Nephron (organoid): Measurements from ENCODE around the gene LPAR3.
A peak's percentile ranks its signal among the peaks of the same experiment; 100 is the strongest.
"Not testable (repeated sequence)": the region's sequence is repeated elsewhere in the genome, so short reads cannot be mapped to it uniquely, and the experiment has no call there.

ENCODE experiments used
- H3K27ac Mint-ChIP-seq, 3 experiments: 2 replicates each; pipeline ENCODE4 v1.8.0; 2020; ENCODE audit warnings: mixed read lengths in 3 of 3, mild to moderate bottlenecking in 2 of 3, moderate library complexity in 1 of 3
- H3K27me3 Mint-ChIP-seq: 2 replicates; pipeline ENCODE4 v1.8.0; 2021; ENCODE audit warnings: low read depth, mild to moderate bottlenecking, moderate library complexity, mixed read lengths
- H3K36me3 Mint-ChIP-seq: 2 replicates; pipeline ENCODE4 v1.8.0; 2020; ENCODE audit warnings: low read depth, mixed read lengths
- H3K4me1 Mint-ChIP-seq: 2 replicates; pipeline ENCODE4 v1.8.0; 2020; ENCODE audit warnings: mixed read lengths
- H3K4me3 Mint-ChIP-seq, 3 experiments: 2 replicates each; pipeline ENCODE4 v1.8.0; 2020; ENCODE audit warnings: mild to moderate bottlenecking in 3 of 3, mixed read lengths in 3 of 3, moderate library complexity in 2 of 3
- H3K9me3 Mint-ChIP-seq: 2 replicates; pipeline ENCODE4 v1.8.0; 2020; ENCODE audit warnings: mixed read lengths
- TF ChIP-seq, protein P1 (sequence below), 3 experiments: fragments of 200-600 bp; sonication (generic); IDR thresholded peaks; one replicate each; pipeline ENCODE4 v1.5.0; 2021; ENCODE audit warnings: antibody characterized with exemption in 3 of 3; ENCODE audit not compliant: unreplicated experiment in 3 of 3

Gene LPAR3

DNA sequence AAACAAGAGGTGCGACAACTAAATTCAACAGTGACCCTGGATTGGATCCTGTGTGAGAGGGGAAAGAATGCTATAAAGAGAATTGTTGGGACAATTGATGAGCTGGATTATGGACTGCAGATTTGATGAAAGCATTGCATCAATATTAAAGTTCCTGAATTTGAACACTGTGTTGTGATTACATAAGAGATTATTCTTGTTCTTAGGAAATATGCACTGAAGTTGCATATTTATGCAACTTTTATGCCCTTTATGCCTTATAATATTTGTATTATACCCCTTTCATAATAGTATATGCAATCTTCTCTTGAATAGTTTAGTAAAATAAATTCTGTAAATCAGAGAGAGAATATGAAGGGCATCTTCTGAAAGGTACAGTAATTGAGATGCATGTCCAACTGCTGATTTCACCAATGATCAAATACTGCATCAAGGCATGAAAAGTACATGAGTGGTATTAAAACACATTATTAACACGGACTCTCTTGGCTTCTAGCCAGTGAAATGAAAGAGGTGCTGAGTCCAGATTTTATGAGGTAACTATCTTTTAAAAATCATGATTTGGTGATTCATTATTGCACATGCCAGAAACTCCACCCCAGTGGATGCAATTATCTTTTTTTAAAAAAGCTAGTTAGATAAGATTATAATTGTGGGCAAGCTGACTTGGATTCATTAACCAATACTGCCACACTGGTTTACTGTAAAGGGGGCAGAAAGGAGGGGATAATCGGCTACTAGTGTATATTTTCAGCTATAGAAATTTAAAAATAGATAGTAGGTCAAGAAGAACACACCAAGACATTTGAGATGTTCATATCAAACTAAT is 19.9 kb upstream of the LPAR3 start:
- Mint-ChIP-seq H3K4me1 (no peaks in the 10 kb centered on the region), H3K9me3 (no peaks in the 10 kb centered on the region), H3K4me3 (no peak overlapping the region), H3K27ac (peak overlapping the region in 1 of 3 experiments; percentile 13), H3K36me3 (no peaks in the 10 kb centered on the region), H3K27me3 (peaks cover 9% of the 10 kb centered on the region)
- TF ChIP-seq, protein P1, sequence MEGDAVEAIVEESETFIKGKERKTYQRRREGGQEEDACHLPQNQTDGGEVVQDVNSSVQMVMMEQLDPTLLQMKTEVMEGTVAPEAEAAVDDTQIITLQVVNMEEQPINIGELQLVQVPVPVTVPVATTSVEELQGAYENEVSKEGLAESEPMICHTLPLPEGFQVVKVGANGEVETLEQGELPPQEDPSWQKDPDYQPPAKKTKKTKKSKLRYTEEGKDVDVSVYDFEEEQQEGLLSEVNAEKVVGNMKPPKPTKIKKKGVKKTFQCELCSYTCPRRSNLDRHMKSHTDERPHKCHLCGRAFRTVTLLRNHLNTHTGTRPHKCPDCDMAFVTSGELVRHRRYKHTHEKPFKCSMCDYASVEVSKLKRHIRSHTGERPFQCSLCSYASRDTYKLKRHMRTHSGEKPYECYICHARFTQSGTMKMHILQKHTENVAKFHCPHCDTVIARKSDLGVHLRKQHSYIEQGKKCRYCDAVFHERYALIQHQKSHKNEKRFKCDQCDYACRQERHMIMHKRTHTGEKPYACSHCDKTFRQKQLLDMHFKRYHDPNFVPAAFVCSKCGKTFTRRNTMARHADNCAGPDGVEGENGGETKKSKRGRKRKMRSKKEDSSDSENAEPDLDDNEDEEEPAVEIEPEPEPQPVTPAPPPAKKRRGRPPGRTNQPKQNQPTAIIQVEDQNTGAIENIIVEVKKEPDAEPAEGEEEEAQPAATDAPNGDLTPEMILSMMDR (IDR thresholded peaks at IDR 0.05; ENCODE audit: unreplicated experiment in 3 of 3): no peak

DNA sequence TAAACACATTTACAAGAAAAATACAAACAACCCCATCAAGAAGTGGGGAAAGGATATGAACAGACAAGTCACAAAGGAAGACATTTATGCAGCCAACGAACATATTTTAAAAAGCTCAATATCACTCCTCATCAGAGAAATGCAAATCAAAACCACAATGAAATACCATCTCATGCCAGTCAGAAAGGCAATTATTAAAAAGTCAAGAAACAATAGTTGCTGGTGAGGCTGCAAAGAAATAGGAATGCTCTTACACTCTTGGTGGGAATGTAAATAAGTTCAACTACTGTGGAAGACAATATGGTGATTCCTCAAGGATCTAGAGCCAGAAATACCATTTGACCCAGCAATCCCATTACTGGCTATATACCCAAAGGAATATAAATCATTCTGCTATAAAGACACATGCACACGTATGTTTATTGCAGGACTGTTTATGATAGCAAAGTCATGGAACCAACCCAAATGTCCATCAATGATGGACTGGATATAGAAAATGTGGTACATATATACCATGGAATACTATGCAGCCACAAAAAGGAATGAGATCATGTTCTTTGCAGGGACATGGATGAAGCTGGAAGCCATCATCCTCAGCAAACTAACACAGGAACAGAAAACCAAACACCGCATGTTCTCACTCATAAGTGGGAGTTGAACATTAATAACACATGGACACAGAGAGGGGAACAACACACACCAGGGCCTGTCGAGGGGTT is 15.9 kb upstream of the LPAR3 start:
- not testable (repeated sequence) for H3K4me3 Mint-ChIP-seq, H3K27me3 Mint-ChIP-seq, H3K4me1 Mint-ChIP-seq, H3K27ac Mint-ChIP-seq, H3K36me3 Mint-ChIP-seq, H3K9me3 Mint-ChIP-seq

DNA sequence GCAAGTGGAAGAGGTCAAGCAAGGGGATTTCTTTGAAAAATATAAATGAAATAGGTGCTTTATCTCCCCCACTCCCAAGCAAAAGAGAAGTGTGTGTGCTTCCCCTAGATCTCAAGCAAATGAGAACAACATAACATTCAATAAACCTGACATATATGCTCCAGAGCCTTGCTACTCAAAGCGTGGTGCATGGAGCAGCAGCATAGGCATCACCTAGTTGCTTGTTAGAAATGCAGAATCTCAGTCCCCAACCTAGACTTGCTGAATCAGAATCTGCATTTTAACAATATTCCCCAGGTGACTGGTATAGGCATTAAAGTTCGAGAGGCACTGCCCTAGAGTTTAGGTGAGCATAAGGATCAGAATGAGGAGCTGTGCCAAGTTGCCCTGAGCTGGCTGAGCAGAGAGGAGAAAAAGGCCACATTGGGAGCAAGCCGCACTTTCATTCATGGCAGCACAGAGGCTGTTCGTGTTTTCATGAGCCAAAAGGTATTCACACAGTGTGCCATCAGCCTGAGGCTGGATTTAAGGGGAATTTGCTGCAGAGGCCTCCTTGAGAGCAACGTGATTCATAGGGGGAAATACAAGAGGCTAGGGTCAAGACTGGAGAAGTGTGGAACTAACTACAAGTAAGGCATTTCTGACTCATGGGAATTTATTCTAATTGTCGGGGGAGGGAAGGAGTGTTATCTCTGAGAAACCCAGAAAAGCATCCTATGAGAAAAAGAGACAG is 14.3 kb upstream of the LPAR3 start:
- H3K9me3 Mint-ChIP-seq: peaks cover 1% of the 10 kb centered on the region
- TF ChIP-seq, protein P1 (IDR thresholded peaks at IDR 0.05; ENCODE audit: unreplicated experiment in 3 of 3): no peak
- peaks cover 9% of the 10 kb centered on the region for H3K27me3 Mint-ChIP-seq
- no peak overlapping the region for H3K4me3 Mint-ChIP-seq
- no peaks in the 10 kb centered on the region for H3K4me1 Mint-ChIP-seq
- H3K36me3 Mint-ChIP-seq: no peaks in the 10 kb centered on the region
- no peak overlapping the region for H3K27ac Mint-ChIP-seq

DNA sequence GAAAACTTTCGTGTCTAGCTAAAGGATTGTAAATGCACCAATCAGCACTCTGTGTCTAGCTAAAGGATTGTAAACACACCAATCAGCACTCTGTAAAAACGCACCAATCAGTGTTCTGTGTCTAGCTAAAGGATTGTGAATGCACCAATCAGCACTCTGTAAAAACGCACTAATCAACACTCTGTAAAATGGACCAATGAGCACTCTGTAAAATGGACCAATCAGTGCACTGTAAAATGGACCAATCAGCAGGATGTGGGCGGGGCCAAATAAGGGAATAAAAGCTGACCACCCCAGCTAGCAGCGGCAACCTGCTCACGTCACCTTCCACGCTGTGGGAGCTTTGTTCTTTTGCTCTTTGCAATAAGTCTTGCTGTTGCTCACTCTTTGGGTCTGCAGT is 9.7 kb upstream of the LPAR3 start:
- H3K27me3 Mint-ChIP-seq, H3K27ac Mint-ChIP-seq, H3K4me3 Mint-ChIP-seq, H3K9me3 Mint-ChIP-seq, H3K36me3 Mint-ChIP-seq, H3K4me1 Mint-ChIP-seq: not testable (repeated sequence)

DNA sequence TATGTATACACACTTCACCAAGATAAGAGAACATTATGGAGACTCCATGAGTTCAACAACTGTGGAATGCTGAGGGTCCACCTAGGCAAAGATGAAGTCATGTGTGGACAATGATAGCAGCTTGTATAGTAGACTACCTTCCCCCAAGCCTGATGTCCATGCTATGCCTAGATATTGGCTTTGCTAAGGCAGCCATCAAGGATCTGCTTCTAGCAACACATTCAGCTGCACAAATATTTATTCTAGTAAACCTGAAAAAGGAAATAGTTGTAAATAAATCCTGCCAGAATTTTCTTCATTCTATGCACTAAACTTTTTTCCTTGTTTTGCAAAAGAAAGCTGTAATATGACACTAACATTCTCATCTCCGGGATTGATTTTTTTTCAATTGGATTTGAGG is 7.0 kb upstream of the LPAR3 start:
- Mint-ChIP-seq H3K4me1 (peaks cover 4% of the 10 kb centered on the region), H3K9me3 (peaks cover 3% of the 10 kb centered on the region), H3K36me3 (no peaks in the 10 kb centered on the region), H3K27ac (no peak overlapping the region), H3K27me3 (peaks cover 21% of the 10 kb centered on the region), H3K4me3 (no peak overlapping the region)
- TF ChIP-seq, protein P1 (IDR thresholded peaks at IDR 0.05; ENCODE audit: unreplicated experiment in 3 of 3): no peak

DNA sequence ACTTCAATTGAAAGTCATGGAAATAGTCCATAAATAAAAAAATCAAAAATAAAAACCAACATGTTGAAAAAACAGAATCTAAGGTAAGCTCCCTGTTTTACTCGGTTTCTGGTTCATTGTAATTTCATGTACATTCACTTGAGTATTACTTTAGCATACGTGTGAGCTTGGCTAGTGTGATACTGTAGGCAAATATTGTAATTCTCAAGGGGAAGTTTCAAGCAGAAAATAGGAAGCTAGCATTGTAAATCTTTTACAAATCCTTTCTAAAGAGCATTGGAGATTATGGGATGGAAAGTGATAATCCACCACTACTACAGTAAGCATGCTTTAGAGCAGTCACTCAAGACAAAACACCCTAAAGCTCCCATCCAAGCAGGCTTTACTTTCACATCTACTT is 3.3 kb upstream of the LPAR3 start:
- H3K4me3 Mint-ChIP-seq: no peak overlapping the region
- TF ChIP-seq, protein P1 (IDR thresholded peaks at IDR 0.05; ENCODE audit: unreplicated experiment in 3 of 3): no peak

More for the DNA sequence above, 3.3 kb upstream of the LPAR3 start:
- Mint-ChIP-seq H3K27me3 (peaks cover 54% of the 10 kb centered on the region), H3K4me1 (peaks cover 12% of the 10 kb centered on the region), H3K36me3 (no peaks in the 10 kb centered on the region), H3K9me3 (no peaks in the 10 kb centered on the region), H3K27ac (no peak overlapping the region)
